Stimulated activated CD8-positive, alpha-beta memory T cell treated with anti-CD3 and anti-CD28 coated beads, Interleukin-15, amount 100 ng/mL, for 48 hours (primary cell): Measurements from ENCODE around the gene SLC9A9.

Experiments
- DNase-seq, 2 donors: peaks; one replicate each; pipeline ENCODE4 v3.0.0-alpha.2; 2020; ENCODE audit warnings: low read depth in 2 of 2

SLC9A9 gene

DNA sequence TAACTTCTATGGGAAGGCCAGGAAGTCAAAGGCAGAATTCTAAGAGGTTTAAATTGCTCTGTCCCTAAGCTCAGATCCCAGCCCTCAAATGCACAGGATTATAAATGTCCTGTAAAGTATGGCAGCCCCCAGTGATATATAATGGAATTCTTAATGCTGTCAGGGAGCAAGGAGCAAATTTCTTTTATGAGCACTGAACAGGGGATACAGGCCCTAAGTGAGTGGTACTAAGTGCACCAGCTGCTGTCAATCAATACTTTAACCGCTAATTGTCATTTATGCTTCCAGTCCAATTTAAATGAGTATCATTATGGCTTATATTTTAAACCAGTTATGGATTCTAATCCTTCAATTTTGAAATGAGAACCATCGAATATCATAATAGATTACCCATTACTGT, 4.7 kb downstream of the SLC9A9 start:
- no peak for DNase-seq

DNA sequence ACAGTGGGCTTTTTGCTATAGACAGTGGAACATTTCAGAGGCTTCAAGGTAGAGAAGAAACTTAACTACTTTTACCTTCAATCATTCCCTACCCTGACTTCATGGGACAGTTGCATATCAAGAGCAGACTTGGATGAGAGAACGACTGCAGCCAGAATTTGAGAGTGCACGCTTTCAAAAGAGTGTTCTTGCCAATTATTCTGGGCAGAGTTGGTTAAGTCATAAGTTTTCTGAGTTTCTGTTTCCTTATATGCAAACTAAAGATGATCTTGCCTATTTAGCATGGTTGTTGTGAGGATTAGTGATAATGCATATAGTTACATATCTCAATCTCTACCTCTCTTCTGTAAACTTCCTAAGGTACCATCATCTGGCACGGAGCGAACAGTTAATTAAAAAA, 7.6 kb downstream of the SLC9A9 start:
- no peak for DNase-seq

DNA sequence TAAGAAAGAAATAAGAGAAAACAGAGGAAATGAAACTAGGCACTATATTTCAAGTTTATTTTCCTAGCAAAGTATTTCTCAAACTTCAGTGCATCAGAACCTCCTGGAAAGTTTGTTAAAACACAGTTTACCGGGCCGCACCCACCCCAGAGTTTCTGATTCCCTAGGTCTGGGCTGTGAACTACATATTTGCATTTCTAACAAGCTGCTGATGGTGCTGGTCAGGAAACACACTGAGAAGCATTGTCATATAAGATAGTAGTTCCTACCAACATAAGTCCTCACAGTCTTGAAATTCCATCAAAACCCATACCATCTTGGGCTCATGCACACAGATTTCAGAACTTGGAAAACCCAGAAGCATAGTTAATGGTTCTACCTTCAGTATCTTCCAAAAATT, 8.3 kb downstream of the SLC9A9 start:
- DNase-seq, result no peak

DNA sequence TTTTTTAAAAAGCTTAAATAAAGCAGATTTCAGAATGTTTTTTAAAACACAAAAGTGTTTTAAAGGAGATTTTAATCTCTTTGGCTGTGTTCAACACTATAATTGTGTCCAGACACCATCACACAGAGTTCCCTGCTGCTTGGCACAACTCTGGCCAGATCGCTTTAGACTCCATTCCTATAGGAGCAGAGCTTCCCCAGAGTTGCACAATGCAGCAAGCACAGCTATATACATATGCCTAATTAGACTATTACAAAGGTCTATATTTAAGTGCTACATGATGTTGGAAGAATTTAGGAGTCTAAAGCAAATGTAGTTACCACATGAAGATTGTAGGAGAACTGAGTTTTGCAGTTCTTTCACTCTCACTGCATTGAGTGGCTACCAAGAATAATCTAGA, 11.2 kb downstream of the SLC9A9 start:
- no peak for DNase-seq

DNA sequence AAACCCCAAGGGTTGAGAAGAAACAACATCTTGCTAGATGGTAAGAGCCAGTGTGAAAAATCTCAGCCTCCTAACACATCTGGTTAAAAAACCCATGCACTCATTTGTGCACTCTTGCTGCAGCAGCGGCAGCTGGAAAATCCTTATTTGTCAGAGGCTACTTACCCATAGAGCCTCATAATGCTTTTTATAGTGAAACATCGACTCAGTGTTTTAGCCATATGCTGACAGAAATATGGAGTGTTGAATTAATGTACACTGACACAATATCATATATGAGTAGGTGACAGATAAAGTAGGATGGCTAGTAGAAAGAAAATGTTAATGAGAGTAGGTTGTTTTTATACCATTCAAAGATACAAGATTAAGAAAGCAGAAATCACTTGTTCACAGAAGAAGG, 13.0 kb downstream of the SLC9A9 start:
- DNase-seq, result no peak

DNA sequence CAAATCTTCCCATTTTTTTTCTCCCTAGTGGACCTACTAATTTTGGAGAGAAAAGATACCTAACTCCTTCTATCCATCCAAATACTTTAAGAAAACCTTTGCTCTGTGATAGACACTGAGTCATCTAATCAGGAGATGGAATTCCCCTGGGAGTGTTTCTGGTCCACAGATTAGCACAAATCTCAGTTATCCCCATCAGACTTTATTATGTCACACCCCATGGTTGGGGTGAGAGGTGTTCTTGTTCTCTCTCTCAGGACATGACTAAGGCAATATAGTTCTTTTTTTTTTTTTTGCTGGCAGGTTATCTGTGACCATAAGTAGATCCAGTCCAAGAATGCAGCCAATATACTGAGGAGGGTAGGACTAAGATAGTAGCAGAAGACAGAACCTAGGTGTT, 15.8 kb downstream of the SLC9A9 start:
- no peak for DNase-seq

DNA sequence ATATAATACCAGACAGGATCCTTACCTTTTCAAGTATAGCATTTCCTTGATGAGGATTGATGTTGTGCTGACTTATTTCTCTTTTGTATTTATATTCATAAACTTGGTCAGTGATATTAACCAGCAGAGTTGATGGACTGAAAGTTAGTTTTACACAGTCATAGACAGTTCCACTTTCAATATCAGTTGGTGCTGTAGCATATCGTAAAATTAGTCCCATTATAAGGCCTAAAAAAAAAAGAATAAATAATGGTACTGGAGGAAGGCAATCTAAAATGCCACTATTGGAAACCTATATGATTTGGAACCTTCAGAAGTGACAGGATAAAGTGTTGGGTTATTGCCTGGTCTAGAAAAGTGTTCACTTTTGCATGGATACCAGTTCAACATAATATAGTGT, 16.3 kb downstream of the SLC9A9 start:
- DNase-seq, result no peak

DNA sequence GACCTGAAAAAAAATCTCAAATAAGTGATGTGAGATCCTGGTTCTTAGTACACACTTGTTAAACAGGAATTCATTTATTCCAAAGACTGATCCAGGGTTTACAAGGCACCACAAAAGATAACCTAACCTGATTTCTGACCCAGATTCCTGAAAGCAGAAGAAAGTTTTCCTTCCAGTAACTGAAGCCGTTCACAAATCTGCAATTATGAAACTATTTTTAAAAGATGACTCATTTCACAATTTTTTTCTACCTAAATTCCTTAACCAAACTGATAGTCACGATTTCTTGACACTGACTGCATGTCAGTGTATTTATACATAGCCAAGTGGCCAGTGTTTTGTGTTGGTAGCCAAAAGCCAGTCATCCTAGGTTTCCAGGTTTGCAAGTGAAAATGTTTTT, 17.1 kb downstream of the SLC9A9 start:
- DNase-seq, result no peak

DNA sequence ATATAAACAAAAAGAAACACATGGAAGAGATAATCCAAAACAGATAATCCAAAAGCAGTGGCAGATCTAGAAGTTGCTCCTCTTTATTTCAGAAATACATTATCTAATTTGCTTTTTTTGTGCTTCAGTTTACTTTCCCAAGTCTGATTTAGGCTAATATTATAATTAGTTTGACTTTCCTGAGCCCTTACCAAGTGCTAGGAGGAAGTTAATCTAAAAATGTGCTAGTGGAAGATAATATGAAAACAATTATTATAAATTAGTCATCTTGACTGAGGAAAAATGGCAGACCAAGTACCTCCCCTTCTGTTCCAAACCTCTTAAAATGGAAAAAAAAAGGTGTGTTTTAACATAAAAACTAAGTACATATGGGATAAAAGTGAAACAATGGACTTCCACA, 17.5 kb downstream of the SLC9A9 start:
- DNase-seq, result no peak

DNA sequence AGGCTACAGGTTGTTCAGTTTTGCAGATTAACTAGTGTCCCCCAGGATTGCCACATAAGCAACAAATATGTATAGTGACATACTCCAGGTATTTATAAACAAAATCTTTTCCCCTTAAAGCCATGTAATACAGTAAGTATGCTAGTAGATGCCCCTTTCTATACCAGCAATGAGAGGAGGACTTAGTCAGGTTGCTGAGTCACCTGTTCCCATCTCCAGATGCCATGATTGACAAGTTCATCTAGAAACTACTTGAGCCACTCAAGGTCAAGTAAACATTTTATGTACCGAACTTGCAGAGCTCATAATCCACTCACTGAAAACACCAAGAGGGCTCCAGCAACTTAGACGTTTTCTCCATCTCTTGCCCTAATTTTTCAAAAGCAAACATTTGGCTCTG, 18.2 kb downstream of the SLC9A9 start:
- DNase-seq, result no peak

DNA sequence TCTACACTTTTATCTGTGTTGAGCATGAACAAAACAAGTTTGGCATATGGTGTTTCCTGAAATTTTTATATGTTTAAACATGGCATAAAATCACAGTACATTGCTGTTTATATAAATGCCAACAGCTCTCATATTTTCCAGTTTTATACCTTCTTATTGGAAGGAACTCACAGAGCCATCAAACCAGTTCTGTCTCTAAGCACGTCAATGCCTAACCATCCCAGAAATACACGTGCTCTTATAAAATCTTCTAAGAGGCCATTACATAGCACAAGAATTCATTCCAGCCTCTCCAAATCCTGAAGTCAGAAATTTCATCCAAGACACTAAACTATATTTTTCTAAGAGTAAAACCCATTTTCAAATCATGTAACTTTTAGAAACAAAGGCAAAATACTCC, 20.8 kb downstream of the SLC9A9 start:
- no peak for DNase-seq

DNA sequence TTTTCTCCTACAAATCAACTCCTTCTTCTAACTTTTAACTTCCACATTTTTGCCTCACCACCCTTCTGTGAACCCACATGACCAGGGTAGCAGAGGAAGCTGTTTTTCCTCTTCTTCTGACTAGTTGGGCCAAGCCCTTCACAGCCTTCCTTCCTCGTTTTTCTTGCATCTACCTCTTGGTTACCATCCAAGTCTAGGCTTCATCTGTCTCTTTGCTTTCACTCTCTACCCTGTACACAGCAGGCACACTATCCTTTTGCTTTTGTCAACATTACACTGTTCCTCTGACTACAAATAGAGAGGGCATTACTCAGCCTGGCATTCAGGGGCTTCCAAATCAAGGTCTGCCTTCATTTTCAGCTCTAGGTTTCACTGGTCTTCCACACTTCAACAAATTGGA, 22.0 kb downstream of the SLC9A9 start:
- DNase-seq, result no peak

DNA sequence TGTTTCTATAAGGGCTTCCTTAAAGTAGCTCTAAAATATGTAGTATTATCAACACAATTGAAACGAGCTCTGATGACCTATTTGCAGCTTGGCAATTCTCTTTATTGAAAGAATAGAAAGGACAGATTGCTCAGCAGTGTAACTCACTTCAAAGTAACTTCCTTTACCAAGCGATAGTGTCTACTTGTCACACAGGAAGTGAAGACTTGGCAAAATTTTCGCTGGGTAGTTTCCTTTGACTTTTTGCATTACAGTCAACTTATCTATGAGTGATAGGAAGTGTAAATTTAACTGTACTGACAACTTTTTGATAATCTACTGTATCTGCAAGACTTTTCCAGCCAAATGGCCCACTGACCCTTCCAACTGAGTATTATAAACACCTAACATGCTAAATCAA, 22.8 kb downstream of the SLC9A9 start:
- no peak for DNase-seq

DNA sequence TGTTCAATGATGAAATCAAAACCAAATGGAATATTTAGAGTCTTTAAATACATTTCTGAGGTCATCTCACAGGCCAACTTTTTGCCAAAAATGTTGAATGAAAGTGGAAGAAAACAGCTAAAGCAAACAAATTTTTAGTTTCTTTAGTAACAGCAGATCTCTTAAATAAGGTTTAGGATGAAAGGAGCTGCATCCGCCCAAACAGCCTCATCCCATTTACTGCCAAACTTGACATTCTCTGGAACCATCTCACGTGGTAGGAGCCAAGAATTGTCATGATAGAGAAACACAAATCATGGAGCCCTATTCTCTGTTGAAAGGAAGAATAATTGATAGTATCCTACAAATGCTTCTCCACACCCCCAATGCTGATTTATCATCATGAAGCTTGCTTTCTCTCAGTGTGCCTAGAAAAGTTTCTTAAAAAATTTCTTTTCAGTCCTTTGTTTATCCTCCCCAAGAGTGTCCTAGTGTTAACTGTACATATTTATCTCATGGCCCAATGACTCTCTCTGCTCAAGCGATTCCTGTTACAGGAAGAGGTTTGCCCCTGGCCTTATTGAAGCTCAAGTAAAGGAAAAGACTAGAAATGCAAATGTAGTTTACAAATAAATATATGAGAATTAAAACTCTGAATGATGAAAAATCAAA, 23.4 kb downstream of the SLC9A9 start:
- DNase-seq, result no peak

DNA sequence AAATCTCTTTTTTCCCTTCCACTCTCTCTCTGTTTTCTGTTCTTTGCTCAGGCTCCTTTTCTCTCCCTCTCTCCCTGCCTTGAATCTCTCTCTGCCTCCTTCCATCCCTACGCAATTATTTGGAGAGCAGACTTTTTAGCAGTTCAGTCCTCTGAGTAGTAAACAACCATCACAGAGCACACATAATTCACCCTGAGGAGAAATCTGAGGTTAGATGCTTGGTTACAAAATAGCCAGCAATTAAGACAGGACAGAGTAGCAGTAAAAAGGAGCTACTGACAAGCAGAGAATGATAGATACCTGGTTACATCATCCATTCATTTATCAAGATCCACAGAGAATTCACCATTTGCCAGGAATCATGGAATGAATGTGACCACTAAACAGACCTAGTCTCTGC, 25.5 kb downstream of the SLC9A9 start:
- no peak for DNase-seq

DNA sequence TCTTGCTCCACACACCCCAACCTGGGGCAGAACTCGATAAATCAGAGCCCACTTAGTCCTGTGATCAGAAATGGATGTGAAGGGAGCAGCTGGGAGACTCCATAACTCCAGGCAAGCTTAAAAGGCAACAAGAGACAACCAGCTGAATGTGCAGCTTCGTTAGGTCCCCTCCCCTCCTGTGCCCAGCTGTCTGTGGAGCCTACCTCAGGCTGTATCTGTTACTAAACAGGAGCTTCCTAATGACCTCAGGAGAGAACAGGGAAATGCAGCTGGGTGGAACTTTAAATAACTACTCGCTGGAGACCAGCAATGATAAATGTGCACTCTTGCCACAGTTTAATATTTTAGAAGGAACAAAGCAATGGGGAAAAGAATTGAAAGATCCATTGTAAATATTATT, 25.9 kb downstream of the SLC9A9 start:
- DNase-seq, result no peak

DNA sequence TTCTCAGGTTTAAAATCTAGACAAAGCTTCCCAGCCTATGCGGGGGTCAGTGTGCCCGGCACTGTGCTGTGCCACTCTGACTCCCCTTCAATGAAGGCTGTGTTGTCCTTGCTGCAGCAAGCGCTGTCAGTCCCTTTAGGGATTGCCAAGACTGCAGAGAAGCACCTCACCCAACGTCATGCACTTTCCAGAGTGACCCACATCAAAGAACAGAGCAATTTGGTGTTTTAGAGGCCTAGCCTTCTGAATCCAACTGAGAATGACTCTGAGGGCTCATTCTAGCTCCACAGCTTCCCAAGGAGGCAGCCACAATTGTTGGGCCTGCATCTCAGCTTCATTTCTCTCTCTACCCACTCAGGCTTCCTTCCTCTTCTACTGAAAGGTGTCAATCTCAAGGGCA, 26.4 kb downstream of the SLC9A9 start:
- DNase-seq, result no peak

DNA sequence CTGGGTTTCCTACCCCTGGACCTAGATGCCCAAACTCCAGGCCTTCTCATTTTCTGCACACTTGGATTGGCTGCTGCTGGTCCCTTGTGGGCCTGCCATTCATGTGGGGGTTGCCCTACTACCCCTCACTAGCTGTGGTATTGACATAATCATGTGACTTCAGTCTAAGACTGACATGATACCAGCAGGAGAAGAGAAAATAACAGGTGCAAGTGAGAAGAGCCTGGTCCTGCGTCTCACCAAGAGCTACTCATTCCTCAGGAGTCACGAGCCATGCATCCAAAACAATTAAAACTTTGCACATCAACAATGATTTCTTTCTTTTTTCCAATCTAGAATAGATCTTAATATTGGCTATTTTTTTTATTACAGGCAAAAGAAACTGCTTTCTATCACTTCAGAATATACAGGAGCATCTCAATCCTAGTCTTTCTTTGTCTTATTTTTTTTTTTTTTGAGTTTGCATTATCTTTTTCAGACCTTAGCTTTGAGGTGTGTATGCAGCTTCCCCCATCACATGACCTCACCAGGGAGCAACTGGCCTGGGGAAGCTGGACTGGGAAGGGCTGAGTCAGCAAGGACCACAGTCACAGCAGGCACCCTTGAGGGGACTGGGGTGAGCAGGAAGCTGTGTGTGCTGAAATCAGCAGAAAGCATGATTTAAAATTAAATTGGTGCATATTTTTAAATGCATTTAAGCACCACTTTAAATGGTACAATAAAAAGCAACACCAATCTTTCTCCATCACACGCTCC, 27.6 kb downstream of the SLC9A9 start:
- no peak for DNase-seq

DNA sequence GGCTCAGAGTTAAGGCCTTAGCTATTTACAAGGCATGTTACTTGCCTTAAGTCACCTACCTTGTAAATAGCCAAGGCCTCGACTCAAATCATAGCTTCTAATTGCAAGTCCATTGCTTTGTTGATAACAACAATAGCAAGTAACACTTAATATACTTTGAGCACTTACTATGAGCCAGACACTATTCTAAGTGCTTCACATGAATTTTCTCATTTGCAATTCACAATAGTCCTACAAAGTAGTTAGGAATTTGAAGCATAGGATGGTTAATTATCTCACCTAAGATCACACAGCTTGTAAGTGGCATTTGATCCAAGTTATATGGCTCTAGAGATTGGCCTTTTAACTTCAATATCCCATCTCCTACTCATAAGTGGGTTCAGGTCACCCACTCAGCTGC, 28.4 kb downstream of the SLC9A9 start:
- no peak for DNase-seq

DNA sequence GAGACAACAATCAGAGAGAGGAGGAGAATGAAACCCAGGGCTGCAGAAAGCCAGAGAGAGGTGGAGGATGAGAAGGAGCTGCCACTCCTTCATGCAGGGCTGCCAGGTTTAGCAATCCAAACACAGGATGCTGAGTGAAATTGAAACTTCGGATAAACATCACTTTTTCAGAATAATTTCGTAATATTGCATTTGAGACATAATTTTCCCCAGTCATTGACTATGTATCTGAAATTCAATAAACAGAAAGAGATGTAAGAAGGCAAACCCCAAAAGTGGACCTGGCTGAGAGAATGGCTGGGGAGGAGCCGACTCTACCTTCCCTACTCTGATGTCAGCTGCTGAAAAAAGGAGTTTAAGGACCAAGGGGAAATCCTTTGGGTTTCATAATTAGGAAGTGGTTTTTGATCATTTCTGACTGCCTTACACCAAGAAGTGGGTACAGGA, 33.8 kb downstream of the SLC9A9 start:
- no peak for DNase-seq

DNA sequence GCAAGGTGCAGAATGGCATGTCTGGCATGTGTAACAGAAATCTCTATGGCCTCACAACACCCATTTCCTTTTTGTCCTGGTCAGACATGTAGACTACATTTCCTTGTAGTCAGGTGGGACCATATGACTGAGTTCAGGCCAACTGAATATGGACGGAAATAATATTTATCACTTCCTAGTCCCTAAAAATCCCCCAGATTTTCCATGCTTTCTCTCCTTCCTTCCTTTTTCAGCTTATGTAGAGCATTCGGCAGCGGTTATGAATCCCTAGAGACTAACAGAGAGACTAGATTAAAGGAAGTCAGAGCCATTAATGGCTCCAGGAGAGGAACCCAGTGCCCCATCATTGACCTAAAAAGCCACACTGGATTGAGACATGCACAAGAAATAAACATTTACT, 35.8 kb downstream of the SLC9A9 start:
- DNase-seq, result no peak

DNA sequence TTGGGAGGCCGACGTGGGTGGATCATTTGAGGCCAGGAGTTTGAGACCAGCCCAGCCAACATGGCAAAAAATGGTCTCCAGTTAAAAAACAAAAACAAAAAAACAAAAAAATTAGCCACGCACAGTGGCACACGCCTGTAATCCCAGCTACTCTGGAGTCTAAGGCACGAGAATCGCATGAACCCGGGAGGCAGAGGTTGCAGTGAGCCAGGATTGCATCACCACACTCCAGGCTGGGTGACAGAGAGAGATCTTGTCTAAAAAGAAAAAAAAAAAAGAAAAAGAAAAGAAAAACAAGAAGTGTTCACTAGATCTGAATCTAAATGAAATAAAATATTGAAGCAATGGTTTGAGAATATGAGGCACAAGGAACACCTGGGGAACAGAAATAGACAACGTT, 36.7 kb downstream of the SLC9A9 start:
- DNase-seq, result no peak

DNA sequence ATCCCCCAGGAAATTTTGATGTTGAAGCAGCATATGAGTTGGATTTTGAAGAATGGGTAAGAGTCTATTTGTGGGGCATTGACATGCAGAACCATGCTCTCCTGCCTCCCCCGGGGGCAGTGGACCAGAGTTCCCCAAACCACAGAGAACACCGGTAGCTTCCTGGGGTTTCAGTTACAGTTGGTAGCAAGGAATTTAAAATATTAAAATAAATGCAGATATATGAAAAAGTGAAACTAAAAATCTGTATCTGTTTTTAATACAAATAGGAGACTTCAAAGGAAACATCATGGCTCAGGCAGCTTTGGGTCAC, 37.4 kb downstream of the SLC9A9 start:
- no peak for DNase-seq
